Measurements from ENCODE around the gene CDC42BPA. TPM values are rescaled to one million over a fixed set of nuclear protein-coding genes. Genes with fewer than 3 reads are reported as not detected.

The CDC42BPA gene
- total and polyA plus RNA-seq, 2 of the 8 experiments (the other 6 are each of a cell fraction or from before 2014, with no cell fraction given): 7.1 to 28.5 TPM

DNA sequence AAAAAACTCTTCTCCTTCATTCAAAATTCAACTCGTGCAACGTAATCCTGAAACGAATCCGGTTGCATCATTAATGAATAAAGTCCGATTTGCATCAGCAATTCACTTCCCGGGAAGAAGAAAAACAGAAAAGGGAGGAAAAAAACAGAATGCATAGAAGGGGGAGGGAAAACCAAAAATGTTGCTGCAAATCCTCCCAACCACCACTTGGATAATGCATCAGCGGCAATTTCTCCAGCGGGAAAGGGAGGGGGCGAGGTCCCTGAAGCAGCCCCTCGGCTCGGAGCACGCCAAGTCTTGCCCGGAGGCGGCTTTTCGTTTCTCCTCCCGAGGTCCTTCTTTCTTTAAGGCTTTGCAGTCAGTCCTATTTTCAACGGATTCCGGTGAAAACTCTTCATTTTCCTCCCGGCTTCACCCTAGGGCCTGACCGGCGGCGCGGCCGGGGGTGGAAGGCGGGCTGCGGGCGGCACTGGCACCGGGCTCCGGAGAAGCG lies 723 bp downstream of the CDC42BPA start:
- no peaks in the 10 kb centered on the region for H3K36me3 ChIP-seq (ENCODE audit: control insufficient read depth in 2 of 4, insufficient read depth in 4 of 4, low read length in 3 of 4)
- FAIRE-seq (no peak), DNase-seq (ENCODE audit: low read depth in 1 of 2, low spot score in 2 of 2) (peak; percentile 17 to 69)
- no peaks in the 10 kb centered on the region for H3K9me3 ChIP-seq (ENCODE audit: insufficient read depth in 2 of 2, low read depth in 1 of 2, low read length in 1 of 2)
- H2AFZ ChIP-seq (ENCODE audit: low read length): no peak overlapping the region
- no peaks in the 10 kb centered on the region for H3K27me3 ChIP-seq (replicated peaks in 1 of 4; ENCODE audit: control insufficient read depth in 3 of 4, extremely low read depth in 1 of 4, insufficient read depth in 3 of 4, low read length in 3 of 4)
- no peak overlapping the region for H3K23ac ChIP-seq (ENCODE audit: insufficient read length)
- no peaks in the 10 kb centered on the region for H3K79me1 ChIP-seq (ENCODE audit: low read depth, low read length)
- H3K4ac ChIP-seq (replicated peaks; ENCODE audit: insufficient read length, low read depth, low read length): no peak overlapping the region
- no peak overlapping the region for H2AK5ac ChIP-seq (ENCODE audit: low read depth, low read length)
- H3K4me2 ChIP-seq (ENCODE audit: insufficient read depth in 1 of 2, low read depth in 2 of 2, low read length in 2 of 2): peak overlapping the region; percentile 69 to 88
- H3K4me1 ChIP-seq (replicated peaks in 1 of 4; ENCODE audit: control insufficient read depth in 3 of 4, insufficient read depth in 4 of 4, low read length in 3 of 4): peaks cover 0 to 7% (median 1%) of the 10 kb centered on the region in 4 experiments; a peak in 4 of 7 replicates
- peak overlapping the region; percentile 85; the same call in 1 of the 2 replicates for H3K27ac ChIP-seq (ENCODE audit: low read depth, low read length)
- peak overlapping the region; percentile 73 for H4K8ac ChIP-seq (ENCODE audit: extremely low read depth, insufficient read depth, low read length)
- CTCF ChIA-PET (ENCODE audit: partially characterized antibody): interaction anchor here (1.8 kb wide), 1 partner anchor 50 kb away, joined by 5 read pairs; no protein-coding TSS in a partner anchor
- 0 out of 2 replicates have a peak overlapping the region, but pooled peaks have one; percentile 33 for H3K18ac ChIP-seq (ENCODE audit: extremely low read depth, low read length)
- no peak overlapping the region for H2BK15ac ChIP-seq (ENCODE audit: low read length)
- peak overlapping the region; percentile 30 for H4K91ac ChIP-seq (replicated peaks; ENCODE audit: insufficient read length, low read length)
- peaks cover 1 to 4% of the 10 kb centered on the region in 2 experiments for H4K20me1 ChIP-seq (replicated peaks in 1 of 2; ENCODE audit: control insufficient read depth in 1 of 2, insufficient read depth in 2 of 2, low read length in 2 of 2)
- no peak overlapping the region for H3K14ac ChIP-seq (ENCODE audit: insufficient read length)
- no peak overlapping the region for H2BK20ac ChIP-seq (ENCODE audit: low read length)
- no peak overlapping the region for H2BK120ac ChIP-seq (replicated peaks; ENCODE audit: low read depth, low read length)
- no peak overlapping the region for H4K5ac ChIP-seq (ENCODE audit: insufficient read length, low read depth, low read length)
- peak overlapping the region; percentile 74 to 81 (median 78) for H3K9ac ChIP-seq (replicated peaks in 1 of 4; ENCODE audit: extremely low read depth in 1 of 4, low read depth in 3 of 4, low read length in 3 of 4)
- H2BK5ac ChIP-seq (ENCODE audit: low read depth, low read length): peak overlapping the region; percentile 57; the same call in 1 of the 2 replicates
- H3K56ac ChIP-seq (replicated peaks; ENCODE audit: insufficient read length, low read depth, low read length): no peak overlapping the region
- POLR2A ChIA-PET (ENCODE audit: partially characterized antibody): interaction anchor here (1.4 to 2.5 kb wide), 4 partner anchors 14 to 39 kb away, joined by 3 to 24 read pairs (median 10); no protein-coding TSS in a partner anchor
- peaks cover 4 to 50% of the 10 kb centered on the region in 2 experiments; a peak in 3 of 4 replicates for H3K79me2 ChIP-seq (ENCODE audit: control insufficient read depth in 1 of 2, insufficient read depth in 2 of 2, low read length in 2 of 2)
- H3K23me2 ChIP-seq (ENCODE audit: low read depth, low read length): peaks cover 8% of the 10 kb centered on the region
- 1% methylated on average over 21 of the region's 30 CpGs; no CpG with 5 or more reads in 1 of the 2 experiments for WGBS, 2 experiments (ENCODE audit: extremely low coverage in 1 of 2, insufficient coverage in 1 of 2, insufficient read length in 1 of 2, insufficient replicate concordance in 2 of 2, low coverage in 1 of 2, low lambda C conversion rate in 2 of 2, missing lambda C conversion rate in 1 of 2)
- no peak overlapping the region for H2BK12ac ChIP-seq (ENCODE audit: low read depth, low read length)
- H3K4me3 ChIP-seq (ENCODE audit: extremely low read depth in 1 of 4, insufficient read depth in 2 of 4, low read depth in 3 of 4, low read length in 4 of 4): peak overlapping the region; percentile 59 to 91 (median 84)
- TF ChIP-seq, protein P1, sequence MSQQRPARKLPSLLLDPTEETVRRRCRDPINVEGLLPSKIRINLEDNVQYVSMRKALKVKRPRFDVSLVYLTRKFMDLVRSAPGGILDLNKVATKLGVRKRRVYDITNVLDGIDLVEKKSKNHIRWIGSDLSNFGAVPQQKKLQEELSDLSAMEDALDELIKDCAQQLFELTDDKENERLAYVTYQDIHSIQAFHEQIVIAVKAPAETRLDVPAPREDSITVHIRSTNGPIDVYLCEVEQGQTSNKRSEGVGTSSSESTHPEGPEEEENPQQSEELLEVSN (IDR thresholded peaks at IDR 0.05): no peak
- no peak for TF ChIP-seq KDM5A (IDR thresholded peaks at IDR 0.05; ENCODE audit: low read length)
- no peak for TF ChIP-seq TAF7 (optimal IDR thresholded peaks at IDR 0.05; ENCODE audit: borderline replicate concordance, low read depth, low read length)
- no peak for TF ChIP-seq GTF2F1 (IDR thresholded peaks at IDR 0.05; ENCODE audit: borderline replicate concordance, low read depth, low read length)
- TF ChIP-seq MAX (IDR thresholded peaks at IDR 0.05): no peak
- no peak for TF ChIP-seq RXRA (IDR thresholded peaks at IDR 0.05; ENCODE audit: insufficient read depth, low read depth, low read length)
- no peak for TF ChIP-seq POU5F1 (IDR thresholded peaks at IDR 0.05; ENCODE audit: low read depth, low read length)
- 0 out of 4 replicates have a peak, but pooled peaks of 1 of the 2 experiments have one; percentile 11 for TF ChIP-seq RAD21 (IDR thresholded peaks at IDR 0.05 in 1 of 2, conservative IDR thresholded peaks at IDR 0.05 in 1 of 2; ENCODE audit: low read depth in 2 of 2, low read length in 2 of 2)
- TF ChIP-seq SIX5 (IDR thresholded peaks at IDR 0.05; ENCODE audit: low read depth, low read length): no peak
- no peak for TF ChIP-seq BACH1 (IDR thresholded peaks at IDR 0.05; ENCODE audit: low read length)
- TF ChIP-seq SIRT6 (IDR thresholded peaks at IDR 0.05; ENCODE audit: low read length): no peak

All from H1 (cell line).